SK-MEL-5 (cell line): ENCODE measurements around the gene MPZL3. TPM values are rescaled to one million over a fixed set of nuclear protein-coding genes. Genes with fewer than 3 reads are reported as not detected.

Source experiments
- DNase-seq: peaks from one replicate; pipeline ENCODE4 v3.0.0-alpha.2; 2016; ENCODE audit warnings: low read depth, low spot score
- in situ Hi-C: cut with HindIII; loops from 2 replicates; pipeline ENCODE4 v1.10.0; 2016; ENCODE audit warnings: low sequenced_read_pairs, high pct_unique_total_duplicates, low pct_unique_long_range_greater_than_20kb
- total RNA-seq: library from RNA; depleted of rRNA; stranded (reverse); fragments of >200 nt; shearing (Covaris generic); gene quantifications from 2 replicates; pipeline ENCODE4 v1.2.3, GENCODE V29; 2014

MPZL3 gene
- total RNA-seq, 1 experiment from 2014 or later = not detected

DNA sequence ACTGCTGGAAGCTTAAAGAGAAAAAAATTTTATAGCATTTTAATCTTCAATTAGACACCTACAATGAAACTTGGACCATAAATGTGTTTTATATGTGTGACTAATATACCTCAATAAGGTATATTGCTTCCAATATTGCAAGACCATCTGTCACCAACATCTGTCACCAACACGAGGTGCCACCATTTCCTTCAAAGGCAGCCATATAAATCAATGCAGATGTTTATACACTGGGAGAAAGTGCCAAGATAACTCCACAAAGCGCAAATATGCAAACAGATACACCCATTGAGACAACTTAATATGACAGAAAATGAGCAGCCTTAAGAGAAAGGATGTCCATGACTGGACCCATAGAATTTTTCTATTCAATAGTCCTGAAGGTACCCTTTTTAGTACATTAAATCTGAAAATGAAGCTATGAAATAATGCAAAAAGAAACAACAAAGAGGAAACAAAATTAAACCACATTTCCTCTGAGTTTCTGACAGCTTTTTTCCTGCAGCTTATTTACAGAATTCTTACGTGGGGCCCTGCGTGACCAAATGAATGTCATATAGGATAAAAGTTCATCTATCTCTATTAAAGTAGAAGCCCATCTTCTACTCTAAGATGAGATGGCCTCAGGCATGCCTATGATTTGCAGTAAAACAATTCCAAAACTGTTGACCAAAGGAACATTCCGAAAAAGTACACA is 12.5 kb downstream of the MPZL3 start:
- in situ Hi-C loops = no loop called here
- DNase-seq = no peak

DNA sequence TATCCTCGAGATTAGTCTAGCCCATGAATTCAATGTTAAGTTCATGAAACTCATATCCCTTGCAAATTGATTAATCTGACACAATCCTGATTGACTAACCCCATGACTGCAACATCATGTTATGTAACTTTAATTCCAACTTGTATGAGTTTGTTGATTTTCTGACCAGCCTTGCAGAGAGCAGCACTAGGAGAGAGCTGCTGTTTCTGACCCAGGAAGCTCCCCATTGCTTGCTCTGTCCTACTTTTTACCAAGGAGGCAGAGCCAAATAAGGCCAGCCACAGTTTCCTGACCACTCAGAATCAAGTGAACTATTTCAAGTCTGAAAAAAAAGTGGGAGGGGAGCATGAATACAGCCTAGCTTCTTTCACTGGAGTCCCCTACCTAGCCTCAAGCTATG is 13.2 kb downstream of the MPZL3 start:
- in situ Hi-C loops = no loop called here
- no peak for DNase-seq

DNA sequence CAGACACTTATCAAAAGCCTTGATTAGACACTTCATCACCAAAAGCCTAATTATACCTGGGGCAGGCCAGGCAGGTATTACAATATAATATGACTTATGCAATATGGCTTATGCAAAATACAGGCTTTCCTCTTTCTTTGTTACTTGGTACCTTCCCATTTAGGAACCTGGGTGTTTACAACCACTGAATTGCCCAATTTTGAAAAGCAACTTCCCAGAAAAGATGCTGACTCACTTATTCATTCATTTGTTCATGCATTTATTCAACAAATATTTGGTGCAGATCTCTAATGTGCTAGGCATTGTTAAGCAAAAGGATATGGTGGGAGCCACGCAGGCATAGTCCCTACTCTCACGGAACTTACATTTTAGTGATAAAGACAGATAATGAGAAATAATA is 13.7 kb downstream of the MPZL3 start:
- in situ Hi-C loops = no loop called here
- no peak for DNase-seq

DNA sequence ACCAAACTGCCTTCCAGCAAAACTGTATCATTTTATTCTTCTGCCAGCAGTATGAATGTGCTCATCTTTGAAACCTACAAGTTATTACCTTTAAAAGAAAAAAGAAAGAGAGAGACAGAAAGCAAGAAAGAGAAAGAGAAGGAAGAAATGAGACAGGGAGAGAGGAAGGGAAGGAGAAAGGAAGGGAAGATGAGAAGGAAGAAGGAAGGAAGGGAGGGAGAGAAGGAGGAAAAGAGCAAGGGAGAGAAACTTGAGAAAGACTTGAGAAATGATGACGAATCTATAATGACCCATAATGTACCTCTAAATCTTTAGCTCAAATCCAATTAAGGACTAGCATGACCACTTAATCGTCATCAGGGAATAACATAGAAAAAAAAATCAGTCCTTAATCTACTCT is 16.0 kb downstream of the MPZL3 start:
- in situ Hi-C loops = no loop called here

GRCh38 chr11:118234833-118235232 is 17.3 kb downstream of the MPZL3 start:
- no peak for DNase-seq
- in situ Hi-C loops = no loop called here

More for the DNA sequence above, 16.0 kb downstream of the MPZL3 start:
- DNase-seq = no peak

DNA sequence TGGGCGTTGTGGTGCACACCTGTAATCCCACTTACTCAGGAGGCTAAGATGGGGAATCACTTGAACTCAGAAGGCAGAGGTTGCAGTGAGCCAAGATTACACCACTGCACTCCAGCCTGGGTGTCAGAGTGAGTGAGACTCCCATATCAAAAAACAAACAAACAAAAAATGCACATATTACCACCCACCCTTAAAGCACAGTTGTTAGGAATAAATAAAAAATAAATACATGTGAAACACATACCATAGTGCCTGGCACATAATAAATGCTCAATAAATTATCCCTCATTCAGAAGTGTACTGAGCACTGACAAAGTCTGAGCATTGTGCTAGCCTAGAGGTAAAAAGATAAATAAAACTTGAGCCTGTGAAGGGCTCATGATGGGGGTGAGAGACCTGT is 18.3 kb downstream of the MPZL3 start:
- in situ Hi-C loops = no loop called here
- DNase-seq = no peak

DNA sequence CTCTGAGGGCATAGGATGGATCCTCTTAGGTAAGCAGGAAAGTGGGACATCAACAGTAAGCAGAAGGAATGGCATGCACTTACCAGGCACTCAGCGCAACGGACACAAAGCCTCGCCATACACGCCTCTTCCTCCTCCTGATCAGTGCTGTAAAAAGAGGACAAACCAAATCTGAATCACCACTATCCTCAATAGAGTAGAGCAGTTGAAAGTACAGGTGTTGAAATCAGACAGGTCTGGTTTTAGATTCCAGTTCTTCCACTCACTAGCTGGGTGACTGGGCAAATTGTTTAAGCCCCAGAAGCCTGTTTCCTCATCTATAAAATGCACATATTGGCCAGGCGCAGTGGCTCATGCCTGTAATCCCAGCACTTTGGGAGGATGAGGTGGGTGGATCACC is 18.8 kb downstream of the MPZL3 start:
- in situ Hi-C loops = no loop called here
- no peak for DNase-seq

GRCh38 chr11:118232659-118233058 is 19.5 kb downstream of the MPZL3 start:
- in situ Hi-C loops = no loop called here

DNA sequence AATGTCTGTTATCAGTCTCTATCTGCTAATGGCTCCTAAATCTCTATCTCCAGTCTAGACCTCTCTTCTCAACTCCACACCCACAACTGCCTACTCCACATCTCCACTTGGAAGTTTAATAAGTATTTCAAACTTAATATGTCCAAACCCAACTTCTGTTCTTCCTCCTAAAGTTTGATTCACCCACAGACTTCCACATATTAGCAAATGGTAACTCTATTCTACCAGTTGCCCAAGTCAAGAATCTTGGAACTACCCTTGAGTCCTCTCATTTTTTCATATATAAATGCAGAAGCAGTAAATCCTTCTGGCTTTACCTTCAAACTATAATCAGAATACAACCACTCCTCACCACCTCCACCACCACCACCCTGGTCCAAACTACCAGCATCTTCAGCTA is 20.7 kb downstream of the MPZL3 start:
- in situ Hi-C loops = no loop called here
- DNase-seq = no peak

More at GRCh38 chr11:118232659-118233058, 19.5 kb downstream of the MPZL3 start:
- DNase-seq = no peak

- in situ Hi-C loops = no loop called here
- DNase-seq = no peak
These were observed 22.1 kb downstream of the MPZL3 start for GRCh38 chr11:118230088-118230487.

DNA sequence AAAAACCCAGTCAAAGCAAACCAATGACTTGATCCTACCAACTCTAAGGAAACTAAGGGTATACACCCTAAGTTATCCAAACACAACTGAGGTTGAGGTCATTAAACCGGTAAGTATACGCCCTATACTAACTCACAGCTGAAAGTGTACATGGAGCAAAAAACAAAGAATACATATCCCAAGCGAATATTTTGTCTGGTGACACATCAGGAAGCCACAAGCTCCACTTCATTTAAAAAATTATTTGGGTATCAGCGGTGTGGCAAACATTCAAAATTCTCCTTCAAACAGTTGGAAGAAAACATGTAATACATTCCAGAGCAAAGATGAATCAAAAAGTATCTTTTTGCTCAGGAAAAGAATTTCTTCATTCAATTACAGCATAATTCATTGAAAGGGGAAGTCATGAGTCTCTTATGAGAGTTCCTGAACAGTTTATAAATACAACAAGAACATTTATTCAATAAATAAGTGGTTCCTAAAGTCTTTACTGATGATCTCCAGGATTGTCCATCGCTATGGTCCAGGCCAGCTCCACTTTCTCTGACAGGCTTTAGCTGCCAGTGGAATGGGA is 22.8 kb downstream of the MPZL3 start:
- no peak for DNase-seq
- in situ Hi-C loops = no loop called here

GRCh38 chr11:118227865-118228785 is 24.0 kb downstream of the MPZL3 start:
- in situ Hi-C loops = no loop called here
- no peak for DNase-seq

DNA sequence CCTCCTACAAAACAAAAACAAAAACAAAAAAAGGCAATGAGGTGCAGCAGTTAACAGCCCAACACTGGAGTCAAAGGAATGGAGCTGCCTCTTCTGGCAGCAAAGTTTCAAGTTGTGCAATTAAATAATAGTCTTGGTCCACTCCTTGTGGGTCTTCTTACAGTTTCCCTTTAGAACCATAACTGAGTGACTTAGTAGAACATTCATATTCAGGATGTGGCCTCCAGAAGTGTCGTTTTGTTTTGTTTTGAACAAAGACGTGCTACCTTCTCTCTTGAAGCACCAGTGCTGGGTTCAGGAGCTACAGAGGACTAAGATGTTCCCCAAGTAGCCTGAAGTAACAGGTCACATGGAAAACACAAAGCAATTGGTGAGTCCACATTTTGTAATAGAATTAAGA is 25.4 kb downstream of the MPZL3 start:
- in situ Hi-C loops = no loop called here
- no peak for DNase-seq

DNA sequence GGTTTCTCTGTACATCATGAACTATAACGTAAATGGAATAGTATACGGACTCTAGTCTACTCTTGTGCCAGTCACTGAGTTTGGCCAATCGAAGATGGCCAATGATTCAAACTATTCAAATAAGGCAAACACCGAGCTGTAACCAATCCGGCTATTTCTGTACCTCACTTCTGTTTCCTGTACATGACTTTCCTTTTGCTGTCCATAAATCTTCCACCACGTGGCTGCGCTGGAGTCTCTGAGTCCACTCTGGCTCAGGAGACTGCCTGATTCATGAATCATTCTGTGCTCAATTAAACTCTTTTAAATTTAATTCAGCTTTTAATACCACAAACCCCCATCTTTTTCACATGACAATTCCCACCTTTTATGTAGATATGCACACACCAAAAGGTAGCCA is 25.9 kb downstream of the MPZL3 start:
- peak; percentile 7 for DNase-seq
- in situ Hi-C loops = no loop called here

DNA sequence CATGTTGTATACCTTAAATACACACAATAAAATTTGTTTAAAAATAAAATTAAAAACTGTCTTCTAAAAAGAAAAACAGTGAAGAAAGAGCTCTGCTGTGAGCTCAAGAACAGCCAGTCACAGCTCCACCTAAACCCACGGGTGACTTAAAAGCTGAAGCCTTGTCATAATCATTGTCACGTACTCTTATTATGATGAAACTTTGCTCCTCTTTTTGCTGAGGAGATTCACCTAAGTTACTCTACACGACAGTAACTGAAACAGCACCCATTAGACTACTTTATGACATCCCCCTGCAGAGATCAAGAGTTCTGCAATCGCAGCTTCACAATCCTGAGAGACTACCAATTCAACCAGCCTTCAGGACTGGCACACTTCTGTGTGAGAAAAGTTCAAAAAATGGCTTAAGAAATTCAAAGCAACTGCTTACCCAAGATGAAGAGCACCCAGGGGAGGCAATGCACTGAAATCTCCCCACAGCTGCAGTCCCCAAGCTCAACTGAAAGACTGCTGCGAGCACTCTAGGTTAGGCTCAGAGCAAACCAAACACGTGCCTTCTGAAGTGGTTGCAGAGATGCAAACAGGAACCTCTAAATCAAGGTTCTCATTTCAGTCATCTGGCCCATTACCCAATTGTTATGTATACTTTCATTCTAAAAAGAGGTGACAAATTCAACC is 27.5 kb downstream of the MPZL3 start, which contains the start of gene JAML:
TSS of gene JAML (minus strand) at position 501 of the 678 bp plus-strand sequence. CDS start 10,145 bp downstream, outside the sequence.
- no peak for DNase-seq
- in situ Hi-C loops = no loop called here

GRCh38 chr11:118223992-118224391 is 28.2 kb downstream of the MPZL3 start:
- in situ Hi-C loops = no loop called here
- DNase-seq = no peak

DNA sequence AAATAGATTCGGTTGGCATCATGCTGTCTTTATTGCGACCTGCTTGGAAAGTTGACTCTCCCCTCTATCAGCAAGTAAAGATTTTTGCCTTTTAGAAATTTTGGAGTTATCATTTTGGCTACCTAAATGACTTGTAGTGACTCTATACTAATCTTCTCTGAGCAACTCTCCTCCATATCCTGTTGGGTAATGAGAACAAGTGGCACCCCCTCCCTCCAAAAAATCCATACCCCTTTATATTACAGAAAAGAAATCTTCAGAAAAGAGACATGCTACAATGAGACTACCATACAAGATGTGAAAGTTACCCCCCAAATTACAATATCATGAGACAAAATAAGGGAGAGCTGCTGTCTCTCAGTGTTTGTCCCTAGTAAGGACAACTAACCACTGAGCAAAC is 28.6 kb downstream of the MPZL3 start:
- in situ Hi-C loops = no loop called here
- DNase-seq = no peak

DNA sequence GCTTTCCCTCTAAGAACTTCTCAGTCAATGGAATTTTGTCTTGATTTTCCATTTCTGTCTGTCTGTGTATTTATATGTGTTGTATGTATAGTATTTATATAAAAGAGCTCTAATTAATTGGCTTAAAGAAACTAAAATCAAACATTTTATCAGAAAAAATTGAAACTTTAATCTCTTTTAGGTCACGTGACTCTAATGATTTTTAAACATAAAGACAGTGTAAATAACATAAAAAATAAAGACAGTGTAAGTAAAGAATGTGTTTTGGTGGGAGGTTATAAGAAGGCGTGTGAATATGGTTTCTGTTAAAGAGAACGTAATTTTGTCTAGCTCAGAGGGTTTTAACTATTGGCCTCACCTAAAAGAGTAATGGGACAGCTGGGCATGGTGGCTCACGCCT is 29.7 kb downstream of the MPZL3 start:
- in situ Hi-C loops = no loop called here
- DNase-seq = no peak
